Measurements from ENCODE around the gene NRL. TPM values are rescaled to one million over a fixed set of nuclear protein-coding genes. Genes with fewer than 3 reads are reported as not detected.

NRL gene
- total RNA-seq, 2 donors from 2014 or later: 0.88 to 2.7 TPM

DNA sequence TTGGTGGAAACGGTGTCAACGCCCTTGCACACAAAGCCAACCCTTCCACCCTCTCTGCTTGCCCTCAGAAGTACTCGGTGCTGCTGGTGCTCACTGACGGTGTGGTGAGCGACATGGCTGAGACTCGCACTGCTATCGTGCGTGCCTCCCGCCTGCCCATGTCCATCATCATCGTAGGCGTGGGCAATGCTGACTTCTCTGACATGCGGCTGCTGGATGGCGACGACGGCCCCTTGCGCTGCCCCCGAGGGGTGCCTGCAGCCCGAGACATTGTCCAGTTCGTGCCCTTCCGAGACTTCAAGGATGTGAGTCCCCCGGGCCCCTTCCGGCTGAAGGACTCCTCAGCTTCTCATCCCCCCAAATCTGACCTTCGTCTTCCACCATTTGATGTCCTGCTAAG lies 37.7 kb downstream of the NRL start:
- intact Hi-C loops (cut with DNase I): no loop called here
- Histone ChIP-seq H3K9me3 (no peaks in the 10 kb centered on the region), H3K36me3 (no peaks in the 10 kb centered on the region), H3K27ac (no peak overlapping the region), H3K4me3 (no peak overlapping the region), H3K4me1 (no peaks in the 10 kb centered on the region), H3K9ac (ENCODE audit: low read depth in 2 of 2, low read length in 2 of 2) (no peak overlapping the region), H3K27me3 (no peaks in the 10 kb centered on the region)
- TF ChIP-seq CTCF (IDR thresholded peaks at IDR 0.05): no peak
- DNase-seq: no peak

DNA sequence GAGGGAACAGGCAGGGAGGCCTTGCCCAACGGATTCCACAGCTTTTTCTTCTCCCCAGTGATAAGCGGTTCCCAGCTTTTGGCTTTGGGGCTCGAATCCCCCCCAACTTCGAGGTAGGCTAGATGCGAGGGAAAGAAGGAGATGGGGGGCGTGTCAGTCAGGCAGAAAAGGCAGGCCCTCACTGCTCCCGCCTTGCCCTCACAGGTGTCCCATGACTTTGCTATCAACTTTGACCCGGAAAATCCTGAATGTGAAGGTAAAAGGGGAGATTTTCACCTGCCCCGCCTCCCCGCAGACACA lies 38.5 kb downstream of the NRL start:
- no peak overlapping the region for H3K4me3 ChIP-seq
- no peak overlapping the region for H3K27ac ChIP-seq
- no peaks in the 10 kb centered on the region for H3K36me3 ChIP-seq
- no peaks in the 10 kb centered on the region for H3K9me3 ChIP-seq
- DNase-seq: no peak
- H3K9ac ChIP-seq (ENCODE audit: low read depth in 2 of 2, low read length in 2 of 2): no peak overlapping the region
- no peaks in the 10 kb centered on the region for H3K27me3 ChIP-seq
- TF ChIP-seq CTCF (IDR thresholded peaks at IDR 0.05): no peak
- no peaks in the 10 kb centered on the region for H3K4me1 ChIP-seq
- intact Hi-C loops (cut with DNase I): no loop called here

DNA sequence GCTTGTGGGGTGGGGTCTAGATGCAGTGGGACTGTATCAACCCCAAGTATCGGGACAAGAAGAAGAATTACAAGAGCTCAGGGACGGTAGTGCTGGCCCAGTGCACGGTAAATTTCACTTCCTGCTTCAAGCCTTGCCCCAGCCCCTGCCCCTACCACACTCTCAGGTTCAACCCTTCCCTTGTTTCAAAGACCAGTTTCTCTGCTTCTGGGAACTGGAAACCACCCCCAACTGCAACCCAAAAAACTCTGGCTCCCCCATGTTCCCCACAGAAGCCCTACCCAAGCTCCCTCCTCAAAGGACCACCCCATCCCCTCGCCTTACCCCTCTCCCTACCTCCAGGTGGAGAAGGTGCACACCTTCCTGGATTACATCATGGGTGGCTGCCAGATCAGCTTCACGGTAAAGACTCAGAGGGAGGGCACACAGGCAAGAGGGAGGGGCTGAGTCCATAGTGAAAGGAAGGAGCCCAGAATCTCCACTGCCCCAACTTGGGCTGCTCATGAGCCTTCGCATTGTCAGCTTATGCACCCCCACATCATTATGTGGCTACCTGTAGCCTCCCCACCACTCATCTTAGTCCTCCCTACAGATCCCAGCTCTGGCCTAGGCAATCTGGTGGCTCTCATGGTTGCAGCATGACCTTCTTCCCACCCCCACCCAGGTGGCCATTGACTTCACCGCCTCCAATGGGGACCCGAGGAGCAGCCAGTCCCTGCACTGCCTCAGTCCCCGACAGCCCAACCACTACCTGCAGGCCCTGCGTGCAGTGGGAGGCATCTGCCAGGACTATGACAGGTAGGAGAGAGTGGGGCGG lies 39.1 kb downstream of the NRL start:
- intact Hi-C loops (cut with DNase I): no loop called here
- TF ChIP-seq CTCF (IDR thresholded peaks at IDR 0.05): no peak
- H3K9ac ChIP-seq (ENCODE audit: low read depth in 2 of 2, low read length in 2 of 2): no peak overlapping the region
- no peaks in the 10 kb centered on the region for H3K9me3 ChIP-seq
- DNase-seq: no peak
- no peak overlapping the region for H3K4me3 ChIP-seq
- no peaks in the 10 kb centered on the region for H3K4me1 ChIP-seq
- H3K36me3 ChIP-seq: no peaks in the 10 kb centered on the region
- no peak overlapping the region for H3K27ac ChIP-seq
- no peaks in the 10 kb centered on the region for H3K27me3 ChIP-seq

- intact Hi-C loops (cut with DNase I): no loop called here
- Histone ChIP-seq H3K27me3 (no peaks in the 10 kb centered on the region), H3K9ac (ENCODE audit: low read depth in 2 of 2, low read length in 2 of 2) (no peak overlapping the region), H3K4me1 (no peaks in the 10 kb centered on the region), H3K9me3 (no peaks in the 10 kb centered on the region), H3K4me3 (no peak overlapping the region), H3K27ac (no peak overlapping the region), H3K36me3 (no peaks in the 10 kb centered on the region)
- no peak for TF ChIP-seq CTCF (IDR thresholded peaks at IDR 0.05)
- no peak for DNase-seq
These were observed 39.9 kb downstream of the NRL start for GRCh38 chr14:24074625-24075484.

DNA sequence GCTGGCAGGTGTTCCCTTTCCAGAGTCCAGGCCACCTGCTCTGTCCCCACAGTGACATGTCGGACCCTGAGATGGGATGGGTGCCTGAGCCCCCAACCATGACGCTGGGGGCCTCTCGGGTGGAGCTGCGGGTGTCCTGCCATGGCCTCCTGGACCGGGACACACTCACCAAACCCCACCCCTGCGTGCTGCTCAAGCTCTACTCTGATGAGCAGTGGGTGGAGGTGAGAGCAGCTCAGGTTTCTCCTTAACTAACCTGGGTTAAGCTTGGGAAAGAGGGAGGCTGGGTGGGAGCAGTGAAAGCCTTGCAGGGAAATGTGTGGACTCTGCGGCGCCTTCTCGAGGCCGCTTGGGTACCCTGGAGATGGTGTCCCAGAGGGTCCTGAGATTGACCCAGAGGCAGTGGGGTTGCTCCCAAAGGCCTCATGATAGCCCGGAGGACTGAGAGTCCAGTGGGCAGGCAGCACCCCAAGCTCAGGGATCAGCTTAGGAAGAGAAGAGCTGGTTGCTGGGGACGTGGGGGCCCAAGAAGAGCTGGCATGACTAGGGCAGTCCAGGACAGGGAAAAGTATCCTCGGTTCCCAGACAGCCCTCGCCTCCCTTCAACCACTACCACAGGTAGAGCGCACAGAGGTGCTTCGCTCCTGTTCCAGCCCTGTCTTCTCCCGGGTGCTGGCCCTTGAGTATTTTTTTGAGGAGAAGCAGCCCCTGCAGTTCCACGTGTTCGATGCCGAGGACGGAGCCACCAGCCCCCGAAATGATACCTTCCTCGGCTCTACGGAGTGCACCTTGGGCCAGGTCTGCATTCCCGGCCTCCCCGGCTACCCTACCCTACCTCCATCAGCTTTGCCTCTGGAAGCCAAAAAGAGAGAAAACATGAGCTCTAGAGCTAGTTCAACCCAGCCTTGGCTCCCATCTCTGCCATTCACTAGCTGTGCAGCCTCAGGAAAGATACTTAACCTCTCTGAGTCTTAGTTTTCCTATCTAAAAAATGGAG lies 41.6 kb downstream of the NRL start:
- H3K27ac ChIP-seq: no peak overlapping the region
- no peak overlapping the region for H3K4me3 ChIP-seq
- H3K36me3 ChIP-seq: no peaks in the 10 kb centered on the region
- no peak for DNase-seq
- no peak for TF ChIP-seq CTCF (IDR thresholded peaks at IDR 0.05)
- H3K9ac ChIP-seq (ENCODE audit: low read depth in 2 of 2, low read length in 2 of 2): no peak overlapping the region
- H3K27me3 ChIP-seq: no peaks in the 10 kb centered on the region
- no peaks in the 10 kb centered on the region for H3K9me3 ChIP-seq
- intact Hi-C loops (cut with DNase I): no loop called here
- H3K4me1 ChIP-seq: no peaks in the 10 kb centered on the region

All from colonic mucosa (tissue), 4 donors.